CD4-positive, alpha-beta T cell treated with Interleukin-1 beta for 1 hour (primary cell): ENCODE results near the gene GFOD2.

Source experiments
- DNase-seq, 2 donors: peaks; one replicate each; pipeline ENCODE4 v3.0.0-alpha.2; 2020 to 2022

The GFOD2 gene

GRCh38 chr16:67731071-67731752 is 12.1 kb upstream of the GFOD2 start:
- no peak for DNase-seq

- no peak for DNase-seq
Measured at GRCh38 chr16:67730326-67730725, 11.2 kb upstream of the GFOD2 start.

DNA sequence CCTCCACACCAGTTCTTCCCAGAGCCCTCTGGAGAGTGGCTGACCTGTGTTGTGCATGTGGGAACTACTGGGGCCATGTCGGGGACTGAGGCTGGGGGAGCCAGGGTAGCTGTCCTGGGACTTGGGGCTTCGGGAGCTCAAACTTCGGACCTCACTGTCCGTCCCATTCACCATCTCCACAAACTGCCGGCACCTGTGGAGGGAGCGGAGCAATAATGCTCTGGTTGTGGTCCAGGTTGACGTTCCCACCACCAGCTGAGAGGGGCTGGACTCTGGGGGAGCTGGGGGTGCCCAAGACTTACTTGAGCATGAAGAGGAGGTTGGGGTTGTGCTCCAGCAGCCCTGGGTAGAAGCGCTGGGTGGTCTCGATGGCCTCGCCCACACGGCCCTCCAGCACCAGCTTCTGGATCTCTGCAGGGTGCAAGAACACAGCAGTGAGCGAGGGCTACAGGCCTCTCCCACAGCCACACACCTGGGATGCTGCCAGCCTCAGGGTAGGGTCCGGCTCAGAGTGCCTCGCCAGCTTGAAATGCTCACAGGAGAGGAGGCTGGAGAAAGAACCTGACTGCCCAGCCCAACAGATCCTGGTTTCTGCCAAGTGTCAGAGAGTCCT is 10.6 kb upstream of the GFOD2 start:
- no peak for DNase-seq

- DNase-seq: no peak
Measured at GRCh38 chr16:67727521-67728485, 8.7 kb upstream of the GFOD2 start.

- no peak for DNase-seq
Measured at GRCh38 chr16:67726106-67727034, 7.3 kb upstream of the GFOD2 start.

- no peak for DNase-seq
Measured at GRCh38 chr16:67723911-67724305, 4.8 kb upstream of the GFOD2 start.

- no peak for DNase-seq
Measured at GRCh38 chr16:67723151-67723910, 4.2 kb upstream of the GFOD2 start.

DNA sequence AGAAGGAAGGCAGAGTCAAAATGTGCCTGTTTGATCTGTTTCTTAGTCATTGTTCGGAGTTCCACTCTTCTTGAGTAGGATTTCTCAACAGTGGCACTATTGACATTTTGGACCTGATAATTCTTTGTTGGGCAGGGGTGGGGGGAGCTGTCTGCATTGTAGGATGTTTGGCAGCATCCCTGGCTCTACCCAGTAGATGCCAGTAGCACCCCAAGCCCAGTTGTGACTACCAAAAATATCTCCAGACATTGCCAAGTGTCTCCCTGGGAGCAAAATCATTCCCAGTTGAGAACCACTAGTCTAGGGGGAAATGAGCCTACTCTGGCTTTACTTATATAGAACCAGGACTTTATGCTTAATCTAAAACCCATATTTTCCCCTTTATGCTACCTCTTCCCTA is 1.1 kb upstream of the GFOD2 start:
- no peak for DNase-seq

DNA sequence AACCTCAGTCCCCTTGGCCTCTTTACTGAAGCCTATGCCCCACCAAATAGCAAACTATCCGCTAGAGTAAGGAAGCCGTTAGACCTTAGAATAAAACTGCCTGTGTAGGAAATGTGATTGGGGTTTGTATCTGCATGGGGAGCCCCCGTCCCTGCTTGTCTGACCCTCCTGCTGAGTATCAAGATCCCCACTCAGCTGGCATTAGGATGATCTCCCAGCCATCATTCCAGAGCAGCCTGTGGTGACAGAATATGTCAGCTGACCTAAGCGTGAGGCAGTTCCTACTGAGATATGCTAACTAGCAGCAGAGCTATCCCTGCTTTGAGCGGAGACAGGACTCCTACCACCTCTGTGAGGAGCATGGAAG is 645 bp upstream of the GFOD2 start:
- DNase-seq: peak in 1 of 2 donors; percentile 26

GRCh38 chr16:67718668-67719047 is 458 bp downstream of the GFOD2 start:
- no peak for DNase-seq

- no peak for DNase-seq
Measured at GRCh38 chr16:67716097-67716496, 3.0 kb downstream of the GFOD2 start.

- DNase-seq: no peak
Measured at GRCh38 chr16:67714522-67714921, 4.6 kb downstream of the GFOD2 start.

DNA sequence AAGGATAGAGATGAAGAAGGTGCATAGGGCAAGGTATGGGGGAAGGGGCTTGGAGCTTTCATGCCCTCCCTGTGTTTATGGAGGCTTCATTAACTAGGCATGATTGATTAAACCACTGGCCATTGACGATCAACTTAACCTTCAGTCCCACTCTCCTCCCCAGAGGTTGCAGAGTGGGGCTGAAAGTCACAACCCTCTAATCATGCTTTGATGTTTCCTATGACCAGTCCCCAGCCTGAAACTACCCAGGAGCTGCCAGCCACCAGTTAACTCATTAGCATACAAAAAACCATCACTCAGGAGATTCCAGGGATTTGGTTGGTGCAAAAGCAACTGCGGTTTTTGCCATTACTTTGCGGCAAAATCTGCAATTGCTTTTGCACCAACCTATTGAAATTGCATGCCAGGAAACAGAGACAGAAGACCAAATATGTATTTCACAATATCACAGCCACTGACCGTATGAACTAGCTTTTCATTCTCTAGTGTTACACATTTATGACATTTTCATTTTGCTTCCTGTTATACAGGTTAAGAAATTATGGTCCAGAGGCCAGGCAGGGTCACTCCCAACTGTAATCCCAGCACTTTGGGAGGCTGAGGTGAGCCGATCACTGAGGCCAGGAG is 5.4 kb downstream of the GFOD2 start:
- no peak for DNase-seq

DNA sequence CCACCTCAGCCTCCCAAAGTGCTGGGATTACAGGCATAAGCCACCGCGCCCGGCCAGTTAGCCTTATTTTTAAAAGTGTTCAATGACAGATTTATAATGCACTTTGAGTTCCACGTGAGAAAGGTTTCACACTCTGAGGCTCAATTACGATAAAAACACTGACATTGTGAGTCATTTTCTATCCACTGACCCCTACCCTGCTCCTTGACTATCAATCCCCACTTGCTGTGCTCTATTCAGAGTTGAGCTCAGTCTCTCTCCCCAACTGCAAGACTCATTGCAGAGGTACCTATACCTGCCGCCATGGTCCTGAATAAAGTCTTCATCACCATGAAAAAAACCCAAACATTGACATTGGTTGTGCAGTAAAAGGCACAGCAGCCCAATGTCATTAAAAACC is 8.5 kb downstream of the GFOD2 start:
- no peak for DNase-seq

DNA sequence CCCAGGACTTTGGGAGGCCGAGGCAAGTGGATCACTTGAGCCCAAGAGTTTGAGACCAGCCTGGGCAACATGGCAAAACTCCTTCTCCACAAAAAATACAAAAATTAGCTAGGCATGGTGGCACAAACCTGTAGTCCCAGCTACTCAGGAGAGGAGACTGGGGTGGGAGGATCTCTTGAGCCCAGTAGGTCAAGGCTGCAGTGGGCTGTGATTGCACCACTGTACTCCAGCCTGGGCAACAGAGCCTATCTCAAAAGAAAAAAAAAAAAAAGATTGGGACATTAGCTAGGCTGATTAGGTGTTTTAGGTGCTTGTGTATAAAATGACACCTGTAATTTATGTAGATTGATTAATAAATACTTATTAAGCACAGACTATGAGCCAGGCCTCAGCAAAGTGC is 10.1 kb downstream of the GFOD2 start:
- DNase-seq: no peak

GRCh38 chr16:67708368-67708771 is 10.7 kb downstream of the GFOD2 start:
- no peak for DNase-seq

DNA sequence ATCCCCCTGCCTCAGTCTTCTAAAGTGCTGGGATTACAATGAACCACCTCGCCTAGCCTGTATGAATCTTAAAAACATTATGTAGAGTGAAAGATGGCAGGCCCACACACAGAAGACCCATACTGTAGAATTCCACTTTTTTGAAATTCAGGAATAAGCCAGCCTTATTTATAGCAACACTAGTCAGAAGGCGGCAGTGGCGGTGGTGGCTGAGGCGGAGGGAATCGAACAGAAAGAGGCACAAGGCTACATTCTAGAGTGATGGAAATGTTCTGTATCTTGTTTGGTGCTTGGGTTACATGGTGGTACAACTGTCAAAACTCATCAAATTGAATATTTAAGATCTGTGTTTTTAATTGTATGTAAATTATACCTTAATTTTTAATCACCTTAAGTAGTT is 11.3 kb downstream of the GFOD2 start:
- DNase-seq: no peak

DNA sequence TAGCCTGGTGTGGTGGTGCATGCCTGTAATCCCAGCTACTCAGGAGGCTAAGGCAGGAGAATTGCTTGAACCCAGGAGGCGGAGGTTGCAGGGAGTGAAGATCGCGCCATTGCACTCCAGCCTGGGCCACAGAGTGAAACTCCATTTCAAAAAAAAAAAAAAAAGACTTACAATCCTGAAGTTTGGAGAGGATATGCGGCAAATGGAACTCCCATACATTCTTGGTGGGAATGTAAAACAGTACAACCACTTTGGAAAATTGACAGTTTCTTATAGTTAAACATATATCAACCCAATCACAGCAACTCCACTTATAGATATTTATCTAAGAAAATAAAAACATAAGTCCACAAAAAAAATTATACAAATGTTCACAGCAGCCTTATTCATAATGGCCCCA is 11.9 kb downstream of the GFOD2 start:
- no peak for DNase-seq

- no peak for DNase-seq
Measured at GRCh38 chr16:67704110-67704509, 15.0 kb downstream of the GFOD2 start.

DNA sequence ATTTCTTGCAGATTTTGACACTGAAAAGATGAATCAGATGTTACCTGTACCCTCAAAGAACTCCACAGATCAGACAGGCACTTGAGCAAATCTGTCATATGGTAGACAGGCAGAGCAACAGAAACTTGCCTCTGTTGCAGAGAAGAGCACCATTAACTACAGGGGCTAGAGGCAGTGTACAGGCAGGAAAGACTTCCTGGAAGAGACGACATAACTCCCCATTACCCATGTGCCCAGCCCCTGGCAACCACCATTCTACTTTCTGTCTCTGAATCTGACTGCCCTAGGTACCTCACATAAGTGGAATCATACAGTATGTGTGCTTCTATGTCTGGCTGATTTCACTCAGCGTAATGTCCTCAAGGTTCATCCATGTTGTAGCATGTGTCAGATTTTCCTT is 15.5 kb downstream of the GFOD2 start:
- no peak for DNase-seq

DNA sequence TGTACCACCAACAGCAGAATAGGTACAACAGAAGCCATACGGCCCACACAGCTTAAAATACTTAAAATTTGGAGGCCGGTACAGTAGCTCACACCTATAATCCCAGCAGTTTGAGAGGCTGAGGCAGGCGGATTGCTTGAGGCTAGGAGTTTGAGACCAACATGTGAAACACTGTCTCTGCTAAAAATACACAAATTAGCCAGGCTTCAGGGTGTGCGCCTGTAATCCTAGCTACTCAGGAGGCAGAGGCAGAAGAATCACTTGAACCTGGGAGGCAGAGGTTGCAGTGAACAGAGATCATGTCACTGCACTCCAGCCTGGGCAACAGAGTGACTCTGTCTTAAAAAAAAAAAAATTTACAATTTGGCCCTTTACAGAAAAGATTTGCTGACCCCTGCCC is 17.0 kb downstream of the GFOD2 start:
- DNase-seq: no peak

- no peak for DNase-seq
Measured at GRCh38 chr16:67701420-67701819, 17.7 kb downstream of the GFOD2 start.
